Measurements from ENCODE around the gene ZKSCAN5. TPM values are rescaled to one million over a fixed set of nuclear protein-coding genes. Genes with fewer than 3 reads are reported as not detected.

Gene ZKSCAN5
- polyA plus RNA-seq, 1 donor from 2014 or later = 18.6 TPM

GRCh38 chr7:99559175-99559915, 54.9 kb downstream of the ZKSCAN5 start:
- Histone ChIP-seq H3K36me3 (ENCODE audit: insufficient read depth, low read length) (peaks cover 5% of the 10 kb centered on the region), H3K9me3 (ENCODE audit: low read length) (no peaks in the 10 kb centered on the region), H3K4me2 (ENCODE audit: low read length) (peak overlapping the region; percentile 89), H3K4me3 (ENCODE audit: low read length) (peak overlapping the region; percentile 89), H3F3A (ENCODE audit: insufficient read depth, low read length, poor library complexity, severe bottlenecking) (no peaks in the 10 kb centered on the region), H4K20me1 (ENCODE audit: insufficient read depth) (no peaks in the 10 kb centered on the region), H3K27ac (ENCODE audit: low read length) (peak overlapping the region; percentile 100), H3K9me2 (ENCODE audit: insufficient read depth, low read length) (no peaks in the 10 kb centered on the region), H2AFZ (ENCODE audit: low read depth, low read length) (peak overlapping the region; percentile 94), H3K27me3 (ENCODE audit: insufficient read depth, low read depth, low read length) (no peaks in the 10 kb centered on the region), H3K9ac (ENCODE audit: low read length) (peak overlapping the region; percentile 100), H3K79me2 (replicated peaks; ENCODE audit: insufficient read depth, low read length) (peaks cover 56% of the 10 kb centered on the region)
- TF ChIP-seq RAD21 (conservative IDR thresholded peaks at IDR 0.05) = no peak

GRCh38 chr7:99560834-99561736, 56.6 kb downstream of the ZKSCAN5 start:
- Histone ChIP-seq H3F3A (ENCODE audit: insufficient read depth, low read length, poor library complexity, severe bottlenecking) (no peaks in the 10 kb centered on the region), H3K4me3 (ENCODE audit: low read length) (no peak overlapping the region), H3K79me2 (replicated peaks; ENCODE audit: insufficient read depth, low read length) (peaks cover 52% of the 10 kb centered on the region), H3K27me3 (ENCODE audit: insufficient read depth, low read depth, low read length) (no peaks in the 10 kb centered on the region), H3K9ac (ENCODE audit: low read length) (no peak overlapping the region), H3K9me2 (ENCODE audit: insufficient read depth, low read length) (no peaks in the 10 kb centered on the region), H3K36me3 (ENCODE audit: insufficient read depth, low read length) (peaks cover 8% of the 10 kb centered on the region), H3K27ac (ENCODE audit: low read length) (no peak overlapping the region), H3K4me2 (ENCODE audit: low read length) (no peak overlapping the region), H3K9me3 (ENCODE audit: low read length) (no peaks in the 10 kb centered on the region), H2AFZ (ENCODE audit: low read depth, low read length) (no peak overlapping the region), H4K20me1 (ENCODE audit: insufficient read depth) (no peaks in the 10 kb centered on the region)
- TF ChIP-seq EZH2 (IDR thresholded peaks at IDR 0.05; ENCODE audit: borderline replicate concordance, insufficient read depth, low read length, poor library complexity, severe bottlenecking) (no peak), SMC3 (conservative IDR thresholded peaks at IDR 0.05; ENCODE audit: poor library complexity) (no peak), EP300 (conservative IDR thresholded peaks at IDR 0.05; ENCODE audit: poor library complexity, severe bottlenecking) (no peak), POLR2AphosphoS5 (IDR thresholded peaks at IDR 0.05) (no peak), RAD21 (conservative IDR thresholded peaks at IDR 0.05) (no peak), TAF1 (IDR thresholded peaks at IDR 0.05; ENCODE audit: low read depth) (no peak), MXI1 (conservative IDR thresholded peaks at IDR 0.05; ENCODE audit: poor library complexity, severe bottlenecking) (no peak)
- TF ChIP-seq, protein P1, sequence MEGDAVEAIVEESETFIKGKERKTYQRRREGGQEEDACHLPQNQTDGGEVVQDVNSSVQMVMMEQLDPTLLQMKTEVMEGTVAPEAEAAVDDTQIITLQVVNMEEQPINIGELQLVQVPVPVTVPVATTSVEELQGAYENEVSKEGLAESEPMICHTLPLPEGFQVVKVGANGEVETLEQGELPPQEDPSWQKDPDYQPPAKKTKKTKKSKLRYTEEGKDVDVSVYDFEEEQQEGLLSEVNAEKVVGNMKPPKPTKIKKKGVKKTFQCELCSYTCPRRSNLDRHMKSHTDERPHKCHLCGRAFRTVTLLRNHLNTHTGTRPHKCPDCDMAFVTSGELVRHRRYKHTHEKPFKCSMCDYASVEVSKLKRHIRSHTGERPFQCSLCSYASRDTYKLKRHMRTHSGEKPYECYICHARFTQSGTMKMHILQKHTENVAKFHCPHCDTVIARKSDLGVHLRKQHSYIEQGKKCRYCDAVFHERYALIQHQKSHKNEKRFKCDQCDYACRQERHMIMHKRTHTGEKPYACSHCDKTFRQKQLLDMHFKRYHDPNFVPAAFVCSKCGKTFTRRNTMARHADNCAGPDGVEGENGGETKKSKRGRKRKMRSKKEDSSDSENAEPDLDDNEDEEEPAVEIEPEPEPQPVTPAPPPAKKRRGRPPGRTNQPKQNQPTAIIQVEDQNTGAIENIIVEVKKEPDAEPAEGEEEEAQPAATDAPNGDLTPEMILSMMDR (IDR thresholded peaks at IDR 0.05; ENCODE audit: poor library complexity, severe bottlenecking) = no peak
- TF ChIP-seq, protein P2, sequence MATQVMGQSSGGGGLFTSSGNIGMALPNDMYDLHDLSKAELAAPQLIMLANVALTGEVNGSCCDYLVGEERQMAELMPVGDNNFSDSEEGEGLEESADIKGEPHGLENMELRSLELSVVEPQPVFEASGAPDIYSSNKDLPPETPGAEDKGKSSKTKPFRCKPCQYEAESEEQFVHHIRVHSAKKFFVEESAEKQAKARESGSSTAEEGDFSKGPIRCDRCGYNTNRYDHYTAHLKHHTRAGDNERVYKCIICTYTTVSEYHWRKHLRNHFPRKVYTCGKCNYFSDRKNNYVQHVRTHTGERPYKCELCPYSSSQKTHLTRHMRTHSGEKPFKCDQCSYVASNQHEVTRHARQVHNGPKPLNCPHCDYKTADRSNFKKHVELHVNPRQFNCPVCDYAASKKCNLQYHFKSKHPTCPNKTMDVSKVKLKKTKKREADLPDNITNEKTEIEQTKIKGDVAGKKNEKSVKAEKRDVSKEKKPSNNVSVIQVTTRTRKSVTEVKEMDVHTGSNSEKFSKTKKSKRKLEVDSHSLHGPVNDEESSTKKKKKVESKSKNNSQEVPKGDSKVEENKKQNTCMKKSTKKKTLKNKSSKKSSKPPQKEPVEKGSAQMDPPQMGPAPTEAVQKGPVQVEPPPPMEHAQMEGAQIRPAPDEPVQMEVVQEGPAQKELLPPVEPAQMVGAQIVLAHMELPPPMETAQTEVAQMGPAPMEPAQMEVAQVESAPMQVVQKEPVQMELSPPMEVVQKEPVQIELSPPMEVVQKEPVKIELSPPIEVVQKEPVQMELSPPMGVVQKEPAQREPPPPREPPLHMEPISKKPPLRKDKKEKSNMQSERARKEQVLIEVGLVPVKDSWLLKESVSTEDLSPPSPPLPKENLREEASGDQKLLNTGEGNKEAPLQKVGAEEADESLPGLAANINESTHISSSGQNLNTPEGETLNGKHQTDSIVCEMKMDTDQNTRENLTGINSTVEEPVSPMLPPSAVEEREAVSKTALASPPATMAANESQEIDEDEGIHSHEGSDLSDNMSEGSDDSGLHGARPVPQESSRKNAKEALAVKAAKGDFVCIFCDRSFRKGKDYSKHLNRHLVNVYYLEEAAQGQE (IDR thresholded peaks at IDR 0.05; ENCODE audit: borderline replicate concordance) = no peak
